Upper lobe of left lung (tissue), 6 donors: ENCODE results near the gene B4GALT1. TPM values are rescaled to one million over a fixed set of nuclear protein-coding genes. Genes with fewer than 3 reads are reported as not detected.

Experiments used
- ATAC-seq, 2 donors: fragments of 200-7000 bp; cut with Tn5 transposase; one replicate each; pipeline ENCODE4 v1.9.1; 2022; ENCODE audit warnings: mild to moderate bottlenecking in 2 of 2, moderate library complexity in 2 of 2; ENCODE audit not compliant: low FRiP score in 2 of 2
- DNase-seq, 2 donors: peaks; one replicate each; pipeline ENCODE4 v3.0.0-alpha.2; 2019 to 2020
- H3K27ac ChIP-seq, 4 donors: fragments of 200-600 bp; sonication (generic); one replicate each; pipeline ENCODE4 v1.5.1; 2016 to 2019
- H3K27me3 ChIP-seq, 4 donors: fragments of 200-600 bp; sonication (generic); one replicate each; pipeline ENCODE4 v1.5.1; 2017 to 2019
- H3K36me3 ChIP-seq, 4 donors: fragments of 200-600 bp; sonication (generic); one replicate each; pipeline ENCODE4 v1.5.1; 2016 to 2019
- H3K4me1 ChIP-seq, 4 donors: fragments of 200-600 bp; sonication (generic); one replicate each; pipeline ENCODE4 v1.5.1; 2018 to 2019
- H3K4me3 ChIP-seq, 4 donors: fragments of 200-600 bp; sonication (generic); one replicate each; pipeline ENCODE4 v1.5.1; 2017 to 2019; ENCODE audit warnings: mild to moderate bottlenecking in 2 of 4, moderate library complexity in 1 of 4
- H3K9me3 ChIP-seq, 4 donors: fragments of 200-600 bp; sonication (generic); one replicate each; pipeline ENCODE4 v1.5.1; 2018 to 2019
- CTCF ChIP-seq, 6 experiments: fragments of 450-650 bp in 4 of 6; fragments of 200-600 bp in 2 of 6; sonication (generic) in 2 of 6; IDR thresholded peaks; one replicate each; pipeline ENCODE4 v1.5.1; 2016 to 2019; ENCODE audit warnings: antibody characterized with exemption in 6 of 6
- EP300 ChIP-seq, 4 donors: sonication (generic); formaldehyde crosslinking; IDR thresholded peaks; one replicate each; pipeline ENCODE4 v1.5.1; 2017; ENCODE audit warnings: antibody characterized with exemption in 4 of 4, control low read depth in 2 of 4
- POLR2A ChIP-seq, 4 donors: fragments of 450-650 bp; IDR thresholded peaks; one replicate each; pipeline ENCODE4 v1.5.1; 2016 to 2017; ENCODE audit warnings: antibody characterized with exemption in 4 of 4, mild to moderate bottlenecking in 2 of 4
- POLR2AphosphoS5 ChIP-seq, 2 donors: sonication (generic); formaldehyde crosslinking; IDR thresholded peaks; one replicate each; pipeline ENCODE4 v1.5.1; 2017; ENCODE audit warnings: antibody characterized with exemption in 2 of 2
- WGBS, 2 donors: methylation state at CpG; one replicate each; pipeline ENCODE4 v1.1.5; 2017 to 2018; 5-methylcytosine and 5-hydroxymethylcytosine counted together
- total RNA-seq, 6 donors: library from RNA; depleted of rRNA in 4 of 6; stranded (reverse); fragments of >200 nt in 4 of 6; gene quantifications; one replicate each; pipeline versions ENCODE4 v1.1.0 to v1.2.1, GENCODE V29; 2016 to 2021
- donor health status: DM: no; HTN: no; CAD: no; lungs with moderate emphysema.
- donor health status: DM: no; HTN: yes; CAD: no; lungs with severe emphysema.

B4GALT1 gene
- total RNA-seq, 6 donors from 2014 or later: 26.2 to 83.3 (median 70.8) TPM

GRCh38 chr9:33124751-33125381 lies 42.3 kb downstream of the B4GALT1 start:
- H3K36me3 ChIP-seq: peaks cover 0 to 77% (median 33%) of the 10 kb centered on the region in 4 donors
- ATAC-seq (no peak), DNase-seq (no peak)
- no peaks in the 10 kb centered on the region for H3K9me3 ChIP-seq
- WGBS, 2 donors: 80 to 81% methylated on average over 9 of the region's 9 CpGs
- H3K4me3 ChIP-seq: no peak overlapping the region
- H3K27me3 ChIP-seq: no peaks in the 10 kb centered on the region
- peaks cover 13 to 17% (median 16%) of the 10 kb centered on the region in 4 donors for H3K4me1 ChIP-seq
- H3K27ac ChIP-seq: no peak overlapping the region
- TF ChIP-seq POLR2AphosphoS5 (IDR thresholded peaks at IDR 0.05) (no peak), EP300 (IDR thresholded peaks at IDR 0.05) (no peak), CTCF (IDR thresholded peaks at IDR 0.05) (no peak), POLR2A (IDR thresholded peaks at IDR 0.05) (no peak)

GRCh38 chr9:33124046-33124445 lies 43.1 kb downstream of the B4GALT1 start:
- H3K36me3 ChIP-seq: peaks cover 0 to 77% (median 34%) of the 10 kb centered on the region in 4 donors

GRCh38 chr9:33123407-33124031 lies 43.6 kb downstream of the B4GALT1 start:
- peak in 1 of 2 donors; percentile 6 for ATAC-seq
- Histone ChIP-seq H3K27ac (no peak overlapping the region), H3K4me1 (peaks cover 6 to 10% (median 7%) of the 10 kb centered on the region in 4 donors), H3K4me3 (no peak overlapping the region), H3K9me3 (no peaks in the 10 kb centered on the region), H3K27me3 (no peaks in the 10 kb centered on the region), H3K36me3 (peaks cover 0 to 77% (median 35%) of the 10 kb centered on the region in 4 donors)
- peak in 1 of 2 donors; percentile 64 for DNase-seq
- 76 to 96% methylated on average over 2 to 8 of the region's 8 CpGs for WGBS, 2 donors
- TF ChIP-seq EP300 (IDR thresholded peaks at IDR 0.05): no peak

More at GRCh38 chr9:33124046-33124445, 43.1 kb downstream of the B4GALT1 start:
- H3K4me3 ChIP-seq: no peak overlapping the region
- TF ChIP-seq POLR2A (IDR thresholded peaks at IDR 0.05) (no peak), EP300 (IDR thresholded peaks at IDR 0.05) (no peak)
- no peaks in the 10 kb centered on the region for H3K27me3 ChIP-seq
- 83 to 86% methylated on average over 5 of the region's 5 CpGs for WGBS, 2 donors
- no peak overlapping the region for H3K27ac ChIP-seq
- H3K4me1 ChIP-seq: peaks cover 6 to 10% (median 8%) of the 10 kb centered on the region in 4 donors
- no peaks in the 10 kb centered on the region for H3K9me3 ChIP-seq
- ATAC-seq (no peak), DNase-seq (no peak)

- no peak for TF ChIP-seq EP300 (IDR thresholded peaks at IDR 0.05)
- TF ChIP-seq CTCF (IDR thresholded peaks at IDR 0.05): no peak
- no peak for TF ChIP-seq POLR2A (IDR thresholded peaks at IDR 0.05)
- TF ChIP-seq POLR2AphosphoS5 (IDR thresholded peaks at IDR 0.05): no peak
- no peaks in the 10 kb centered on the region for H3K27me3 ChIP-seq
- 72 to 100% methylated on average over 1 of the region's 1 CpG for WGBS, 2 donors
- H3K4me1 ChIP-seq: peaks cover 0 to 11% (median 3%) of the 10 kb centered on the region in 4 donors
- no peak for DNase-seq
- peaks cover 0 to 73% (median 32%) of the 10 kb centered on the region in 4 donors for H3K36me3 ChIP-seq
- no peak for ATAC-seq
- no peaks in the 10 kb centered on the region for H3K9me3 ChIP-seq
- no peak overlapping the region for H3K4me3 ChIP-seq
- H3K27ac ChIP-seq: no peak overlapping the region
Observed at GRCh38 chr9:33120620-33121019, 46.5 kb downstream of the B4GALT1 start.

- Histone ChIP-seq H3K36me3 (peaks cover 7 to 83% (median 49%) of the 10 kb centered on the region in 4 donors), H3K4me1 (peaks cover 0 to 11% (median 3%) of the 10 kb centered on the region in 4 donors)
- WGBS, 2 donors: 89 to 94% methylated on average over 4 of the region's 4 CpGs
Observed at GRCh38 chr9:33117796-33118195, 49.3 kb downstream of the B4GALT1 start.

More at GRCh38 chr9:33117796-33118195, 49.3 kb downstream of the B4GALT1 start:
- H3K27ac ChIP-seq: peak overlapping the region in 1 of 4 donors; percentile 53
- no peaks in the 10 kb centered on the region for H3K27me3 ChIP-seq
- TF ChIP-seq EP300 (IDR thresholded peaks at IDR 0.05): no peak
- TF ChIP-seq POLR2A (IDR thresholded peaks at IDR 0.05): no peak
- no peak for TF ChIP-seq POLR2AphosphoS5 (IDR thresholded peaks at IDR 0.05)
- no peak for TF ChIP-seq CTCF (IDR thresholded peaks at IDR 0.05)
- ATAC-seq: peak in 1 of 2 donors; percentile 44
- no peak for DNase-seq
- no peak overlapping the region for H3K4me3 ChIP-seq
- H3K9me3 ChIP-seq: no peaks in the 10 kb centered on the region
